Lung microvascular endothelial cell (primary cell): ENCODE measurements around the gene POFUT2. TPM values are rescaled to one million over a fixed set of nuclear protein-coding genes. Genes with fewer than 3 reads are reported as not detected.

Experiments
- DNase-seq, 2 donors: peaks; one replicate each; pipeline versions ENCODE4 v3.0.0 to v3.0.0-alpha.2; 2010; ENCODE audit warnings: low read depth in 2 of 2
- total RNA-seq: library from RNA; depleted of rRNA; stranded (reverse); fragments of >200 nt; gene quantifications from 2 replicates; pipeline ENCODE4 v1.2.1, GENCODE V29; 2014

POFUT2 gene
- total RNA-seq, 1 donor from 2014 or later = 15.7 TPM

- DNase-seq = no peak
These were observed 62.5 kb downstream of the POFUT2 start for GRCh38 chr21:45225041-45225740.

- DNase-seq = peak in 1 of 2 donors; percentile 13
These were observed 63.3 kb downstream of the POFUT2 start for GRCh38 chr21:45224189-45224938.

DNA sequence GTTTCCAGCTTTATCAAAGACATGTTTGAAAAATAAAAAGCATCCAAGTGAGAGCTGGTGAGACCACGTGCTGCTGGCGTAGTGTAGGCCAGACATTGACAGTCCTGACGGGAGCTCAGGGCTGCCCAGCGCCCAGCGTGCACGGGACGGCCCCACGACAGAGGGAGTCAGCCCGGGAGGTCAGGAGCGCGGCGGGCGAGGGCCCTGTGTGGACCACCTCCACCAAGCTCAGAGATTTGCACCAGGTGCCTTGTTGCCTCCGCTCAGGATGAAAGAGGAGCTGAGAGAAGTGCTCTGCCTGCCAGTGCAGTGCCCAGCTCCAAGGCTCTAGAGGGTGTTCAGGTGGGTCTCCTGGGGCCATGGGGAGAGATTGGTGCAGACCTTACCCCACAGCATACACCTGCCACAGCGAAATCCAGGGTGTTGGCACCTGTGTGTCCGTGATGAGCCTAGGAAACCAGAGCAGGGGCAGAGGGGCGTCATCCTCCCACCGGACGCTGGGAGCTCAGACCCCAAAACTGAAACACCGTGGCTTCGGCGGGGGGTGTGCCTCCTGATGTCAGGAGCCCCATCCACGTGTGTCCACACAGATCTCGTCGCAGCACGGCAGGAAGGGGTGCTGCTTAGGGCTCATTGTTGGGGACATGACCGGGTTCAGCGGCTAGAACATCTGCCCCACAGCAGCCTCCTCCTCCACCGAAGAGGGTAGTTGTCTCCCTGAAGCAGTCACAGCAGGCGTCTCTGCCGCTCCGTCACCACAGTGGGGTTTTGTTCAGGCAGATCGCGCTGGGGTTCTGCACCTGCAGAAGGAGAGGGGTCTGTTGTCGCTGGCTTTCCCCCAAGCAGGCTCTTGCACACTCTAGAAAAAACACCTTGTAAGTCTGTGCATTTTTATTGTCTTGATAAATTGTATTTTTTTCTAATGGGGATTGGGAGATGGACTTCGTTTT lies 64.2 kb downstream of the POFUT2 start:
- no peak for DNase-seq

GRCh38 chr21:45222001-45222400 lies 65.7 kb downstream of the POFUT2 start:
- no peak for DNase-seq

DNA sequence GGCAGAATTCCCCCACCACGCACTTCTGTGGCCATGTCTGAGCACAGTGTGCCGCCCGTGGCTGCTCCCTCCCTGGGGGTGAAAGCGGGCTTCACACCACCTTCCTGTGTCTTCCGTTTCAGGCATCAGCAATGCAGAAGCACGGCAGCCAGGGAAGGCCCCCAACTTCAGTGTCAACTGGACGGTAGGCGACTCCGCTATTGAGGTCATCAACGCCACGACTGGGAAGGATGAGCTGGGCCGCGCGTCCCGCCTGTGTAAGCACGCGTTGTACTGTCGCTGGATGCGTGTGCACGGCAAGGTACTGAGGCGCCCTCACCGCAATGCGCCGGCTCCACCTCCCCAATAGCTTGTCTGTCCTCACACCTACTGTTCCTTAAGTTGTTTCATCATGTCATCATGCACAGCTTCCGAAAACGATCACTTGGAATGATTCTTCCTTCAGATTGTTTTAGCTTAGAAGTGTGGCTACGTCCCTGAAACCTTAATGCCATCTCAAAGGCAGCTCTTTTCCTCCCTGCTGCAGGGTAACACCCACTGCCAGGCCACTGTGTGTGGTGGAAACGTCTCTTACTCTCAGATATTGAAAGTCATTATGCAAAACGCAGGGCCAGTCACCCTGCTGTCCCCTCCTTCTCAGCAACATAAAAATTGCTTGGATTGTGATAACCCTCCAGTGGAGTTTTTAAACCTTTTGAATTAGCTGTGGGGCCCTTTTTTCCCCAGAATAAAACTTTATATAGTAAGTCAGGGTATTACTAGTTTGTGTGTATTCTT lies 66.8 kb downstream of the POFUT2 start:
- DNase-seq = no peak

- no peak for DNase-seq
These were observed 67.6 kb downstream of the POFUT2 start for GRCh38 chr21:45220071-45220481.

GRCh38 chr21:45219517-45219916 lies 68.2 kb downstream of the POFUT2 start:
- DNase-seq = no peak

- DNase-seq = no peak
These were observed 70.7 kb downstream of the POFUT2 start for GRCh38 chr21:45217010-45217409.

DNA sequence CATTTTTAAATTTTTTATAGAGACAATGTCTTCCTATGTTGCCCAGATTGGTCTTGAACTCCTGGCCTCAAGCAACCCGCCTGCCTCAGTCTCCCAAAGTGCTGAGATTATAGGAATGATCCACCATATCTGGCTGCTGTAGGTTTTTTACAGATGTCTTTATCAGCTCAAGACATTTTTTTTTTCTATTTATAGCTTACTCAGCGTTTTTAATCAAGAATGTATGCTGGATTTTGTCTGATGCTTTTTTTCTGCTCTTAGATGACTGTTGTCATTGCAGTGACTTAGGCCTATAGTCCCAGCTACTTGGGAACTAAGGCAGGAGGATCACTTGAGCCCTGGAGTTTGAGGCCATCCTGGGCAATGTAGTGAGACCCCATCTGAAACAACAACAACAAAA lies 72.5 kb downstream of the POFUT2 start:
- DNase-seq = no peak

Other genes with a start within 250 kb of the POFUT2 start
- 15.3 and 23.8 TPM in 2 replicates for gene ADARB1, start 213.3 kb downstream of the POFUT2 start, total RNA-seq
- 139 and 164 TPM in 2 replicates for gene COL18A1, start 117.3 kb upstream of the POFUT2 start, total RNA-seq